22Rv1 (cell line): ENCODE results near the gene FGD6.

ENCODE experiments used
- H3K27ac ChIP-seq: fragments of 450-650 bp; 2 replicates; pipeline ENCODE4 v1.5.1; 2017
- CTCF ChIP-seq: fragments of 450-650 bp; IDR thresholded peaks from 2 replicates; pipeline ENCODE4 v1.5.1; 2017; ENCODE audit warnings: mild to moderate bottlenecking
- ZFX ChIP-seq: fragments of 450-650 bp; IDR thresholded peaks from 2 replicates; pipeline ENCODE4 v1.6.1; 2017; ENCODE audit warnings: antibody characterized with exemption, borderline replicate concordance

The FGD6 gene

GRCh38 chr12:95230313-95230712 lies 13.0 kb upstream of the FGD6 start:
- H3K27ac ChIP-seq: no peak overlapping the region
- TF ChIP-seq ZFX (no peak), CTCF (no peak)

- TF ChIP-seq CTCF (no peak), ZFX (no peak)
- H3K27ac ChIP-seq: no peak overlapping the region
Measured at GRCh38 chr12:95229636-95230035, 12.4 kb upstream of the FGD6 start.

DNA sequence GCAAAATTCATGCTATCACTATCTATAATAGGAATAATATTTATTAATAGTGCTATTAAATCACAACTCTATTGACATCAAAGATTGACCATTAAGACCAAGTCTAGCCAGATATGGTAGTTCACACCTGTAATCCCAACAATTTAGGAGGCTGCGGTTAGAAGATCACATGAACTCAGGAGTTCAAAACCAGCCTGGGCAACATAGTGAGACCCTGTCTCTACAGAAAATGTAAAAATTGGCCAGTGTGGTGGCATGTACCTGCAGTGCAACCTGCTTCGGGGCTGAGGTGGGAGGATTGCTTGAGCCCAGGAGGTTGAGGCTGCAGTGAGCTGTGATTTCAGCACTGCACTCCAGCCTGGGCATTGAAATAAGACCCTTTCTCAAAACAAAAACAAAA lies 11.3 kb upstream of the FGD6 start:
- no peak for TF ChIP-seq ZFX
- TF ChIP-seq CTCF: no peak
- H3K27ac ChIP-seq: no peak overlapping the region

DNA sequence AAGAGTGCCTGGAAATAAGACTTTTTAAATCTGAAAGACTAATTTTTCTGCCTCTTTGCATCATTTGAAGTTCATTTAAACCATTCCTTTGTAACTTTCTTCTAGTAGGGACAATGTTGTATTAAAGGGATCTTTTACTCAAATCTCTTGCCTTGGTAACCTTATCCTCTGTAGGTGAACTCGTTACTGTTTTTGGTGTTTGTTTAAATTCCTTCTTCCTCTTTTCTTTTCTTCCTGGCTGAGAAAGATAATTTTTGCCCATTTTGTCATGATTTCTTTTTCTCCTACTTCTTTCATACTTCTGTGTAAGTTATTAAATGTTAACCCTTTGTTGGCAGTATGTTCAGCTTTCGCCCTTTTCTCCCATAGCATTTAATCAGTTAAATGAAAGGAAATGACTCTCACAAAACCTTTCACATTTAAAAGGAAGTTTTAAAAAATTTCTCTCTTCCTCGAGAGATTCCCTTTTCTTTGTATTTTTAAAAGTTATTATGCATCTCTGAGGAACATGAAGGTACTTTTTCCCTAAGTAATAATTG lies 10.6 kb upstream of the FGD6 start:
- TF ChIP-seq CTCF (no peak), ZFX (no peak)
- no peak overlapping the region for H3K27ac ChIP-seq

DNA sequence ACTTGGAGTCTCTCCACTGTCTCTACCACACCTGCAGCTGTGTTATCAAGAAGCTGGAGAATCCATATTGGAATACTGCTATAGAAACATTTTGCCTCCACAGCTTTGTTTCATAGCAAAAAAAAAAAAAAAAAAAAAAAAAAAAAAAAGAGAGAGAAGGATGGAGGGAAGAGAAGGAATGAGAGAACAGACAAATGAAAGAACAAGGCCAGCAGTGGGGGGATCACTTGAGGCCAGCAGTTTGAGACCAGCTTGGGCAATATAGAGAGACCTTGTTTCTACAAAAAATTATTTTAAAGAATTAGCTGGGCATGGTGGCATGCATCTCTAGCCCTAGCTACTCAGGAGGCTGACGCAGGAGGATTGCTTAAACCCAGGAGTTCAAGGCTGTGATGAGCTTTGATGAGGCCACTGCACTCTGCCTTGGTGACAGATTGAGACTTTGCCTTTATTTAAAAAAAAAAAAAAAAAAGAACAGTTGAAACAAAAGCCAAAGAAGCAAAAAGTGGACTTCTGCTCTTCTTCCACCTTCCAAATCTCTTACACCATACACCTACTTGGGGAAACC lies 8.5 kb upstream of the FGD6 start:
- TF ChIP-seq CTCF (no peak), ZFX (no peak)
- H3K27ac ChIP-seq: no peak overlapping the region

DNA sequence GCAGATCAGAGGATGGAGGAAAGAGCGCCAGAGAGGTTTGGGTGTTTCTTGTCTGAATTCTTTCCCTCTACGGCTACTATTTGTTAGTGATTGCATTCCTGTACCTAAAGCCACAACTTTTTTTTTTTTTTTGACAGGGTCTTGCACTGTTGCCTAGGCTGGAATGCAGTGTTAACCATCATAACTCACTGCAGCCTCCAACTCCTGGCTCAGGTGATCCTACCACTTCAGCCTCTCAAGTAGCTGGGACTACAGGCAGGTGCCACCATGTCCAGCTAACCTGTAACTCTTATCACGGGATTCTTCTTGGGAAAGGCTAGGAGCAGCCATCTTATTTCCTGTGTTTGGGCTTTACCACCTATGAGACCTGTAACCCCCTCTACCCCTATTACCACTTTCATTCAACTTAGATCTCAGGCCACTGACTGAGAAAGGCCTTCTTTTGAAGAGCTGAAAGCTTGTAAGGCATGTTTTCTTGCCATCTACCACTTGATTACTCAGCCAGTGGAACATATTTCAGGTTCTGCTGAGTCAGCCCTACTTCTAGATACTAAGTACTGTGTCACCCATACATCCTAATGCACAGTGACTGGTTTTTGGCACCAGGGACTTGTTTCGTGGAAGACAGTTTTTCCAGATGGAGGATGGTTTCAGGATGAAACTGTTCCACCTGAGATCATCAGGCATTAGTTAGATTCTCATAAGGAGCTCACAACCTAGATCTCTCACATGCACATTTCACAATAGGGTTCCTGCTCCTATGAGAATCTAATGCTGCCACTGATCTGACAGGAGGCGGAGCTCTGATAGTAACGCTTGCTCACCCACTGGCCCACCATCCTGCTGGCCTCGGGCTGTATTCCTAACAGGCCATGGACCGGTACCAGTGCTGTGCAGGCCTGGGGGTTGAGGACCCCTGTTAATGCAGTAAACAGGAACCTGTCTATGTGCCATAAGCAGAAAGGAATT lies 7.2 kb upstream of the FGD6 start:
- H3K27ac ChIP-seq: no peak overlapping the region
- TF ChIP-seq ZFX: no peak
- no peak for TF ChIP-seq CTCF

- no peak for TF ChIP-seq ZFX
- TF ChIP-seq CTCF: no peak
Measured at GRCh38 chr12:95220726-95221125, 3.5 kb upstream of the FGD6 start.

More at GRCh38 chr12:95220726-95221125, 3.5 kb upstream of the FGD6 start:
- H3K27ac ChIP-seq: no peak overlapping the region
